ENCODE measurements around the gene FBXO22.
"Not testable (repeated sequence)": the region's sequence is repeated elsewhere in the genome, so short reads cannot be mapped to it uniquely, and the experiment has no call there.

Gene FBXO22

DNA sequence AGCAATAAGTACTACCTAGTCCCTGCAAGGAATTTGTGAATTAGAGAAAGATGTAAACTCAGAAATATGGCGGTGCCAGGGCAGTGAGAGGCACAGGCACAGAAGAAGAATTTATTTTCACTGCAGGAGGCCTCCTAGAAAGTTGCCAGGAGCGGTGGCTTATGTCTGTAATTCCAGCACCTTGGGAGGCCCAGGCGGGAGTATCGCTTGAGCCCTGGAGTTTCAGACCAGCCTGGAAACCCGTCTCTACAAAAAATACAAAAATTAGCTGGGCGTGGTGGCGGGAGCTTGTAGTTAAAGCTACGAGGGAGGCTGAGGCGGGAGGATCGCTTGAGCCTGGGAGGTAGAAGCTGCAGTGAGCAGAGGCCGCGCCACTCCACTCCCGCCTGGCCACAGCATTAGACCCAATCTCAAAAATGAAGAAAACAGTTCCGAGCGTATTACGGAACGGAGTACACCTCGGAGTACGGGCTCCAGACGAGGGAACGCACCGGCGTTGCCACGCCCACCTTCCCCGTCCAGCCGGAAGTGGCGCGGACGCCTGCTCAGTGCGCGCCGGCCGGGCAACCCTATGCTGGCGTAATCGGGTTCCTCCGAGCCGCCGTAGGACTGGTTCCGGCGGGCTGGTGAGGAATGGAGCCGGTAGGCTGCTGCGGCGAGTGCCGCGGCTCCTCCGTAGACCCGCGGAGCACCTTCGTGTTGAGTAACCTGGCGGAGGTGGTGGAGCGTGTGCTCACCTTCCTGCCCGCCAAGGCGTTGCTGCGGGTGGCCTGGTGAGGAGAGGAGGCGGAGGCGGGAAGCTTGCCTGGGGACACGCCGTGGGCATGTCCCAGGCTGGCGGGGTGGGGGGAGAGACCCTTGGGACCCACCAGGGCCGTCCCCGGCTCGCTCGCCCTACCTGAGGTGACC, at the start of gene FBXO22:
Gene FBXO22, plus strand, starts transcription at position 548 of the 909 bp plus-strand sequence. Its CDS starts 86 bp downstream, at position 634.
- in situ Hi-C loops (cut with HindIII; ENCODE audit: low pct_unique_long_range_greater_than_20kb, low sequenced_read_pairs) = no loop called here
- DNase-seq (ENCODE audit: low read depth in 1 of 2, low spot score in 1 of 2) = peak; percentile 48 to 94
- TF ChIP-seq JUND (IDR thresholded peaks at IDR 0.05; ENCODE audit: low read depth) = no peak

DNA sequence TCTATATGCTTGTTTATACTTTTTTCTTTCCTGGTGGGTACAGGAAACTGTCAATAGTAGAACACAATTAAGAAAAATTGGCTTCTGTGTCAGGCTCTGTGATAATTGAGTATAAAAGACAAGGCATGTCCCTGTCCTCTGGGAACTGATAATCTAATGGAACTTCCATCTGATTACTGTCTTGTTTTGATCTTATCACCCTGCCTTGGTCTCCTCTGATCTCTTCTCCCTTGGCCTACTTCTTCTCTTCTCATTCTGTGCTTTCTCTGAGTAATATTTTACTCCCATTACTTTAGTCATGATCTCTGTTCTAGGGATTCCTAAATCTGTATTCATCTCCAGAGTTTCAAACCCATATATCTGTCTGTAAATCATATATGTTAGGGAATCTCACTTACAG, 45.8 kb upstream of the FBXO22 start:
- no peak for TF ChIP-seq JUND (IDR thresholded peaks at IDR 0.05; ENCODE audit: low read depth)
- no peak for DNase-seq (ENCODE audit: low read depth in 1 of 2, low spot score in 1 of 2)
- in situ Hi-C loops (cut with HindIII; ENCODE audit: low pct_unique_long_range_greater_than_20kb, low sequenced_read_pairs) = no loop called here

DNA sequence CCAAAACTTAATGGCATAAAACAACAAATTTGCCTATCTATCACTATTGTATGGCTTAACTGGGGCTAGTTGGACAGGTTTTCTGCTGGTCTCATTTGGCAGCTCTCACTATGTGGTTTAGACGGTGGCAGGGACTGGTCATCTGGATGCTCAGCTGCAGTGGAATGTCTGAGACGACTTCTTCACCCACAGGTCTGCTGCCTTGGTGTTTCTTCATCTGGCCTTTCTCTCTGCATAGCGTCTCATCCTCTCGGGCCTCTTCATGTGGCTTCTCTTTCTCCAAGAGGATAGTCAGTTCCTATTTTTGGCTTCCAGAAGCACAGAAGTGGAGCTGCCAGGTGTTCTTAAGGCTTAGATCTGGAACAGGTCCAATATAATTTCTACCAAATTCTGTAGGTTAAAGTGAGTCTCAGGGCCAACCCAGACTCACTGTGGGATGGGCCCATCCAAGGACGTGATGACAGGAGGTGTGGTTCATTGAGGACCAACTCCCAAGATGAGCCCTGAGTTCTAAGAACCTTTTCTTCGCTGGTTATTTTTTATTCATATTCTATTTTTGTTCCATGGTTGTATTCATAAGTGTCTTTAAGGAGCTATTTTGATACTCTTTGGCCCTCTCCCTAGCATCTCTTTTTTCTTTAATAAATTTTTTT, 41.8 kb upstream of the FBXO22 start:
- DNase-seq (ENCODE audit: low read depth in 1 of 2, low spot score in 1 of 2) = peak in 1 of 2 experiments; percentile 56
- TF ChIP-seq JUND (IDR thresholded peaks at IDR 0.05; ENCODE audit: low read depth) = no peak
- in situ Hi-C loops (cut with HindIII; ENCODE audit: low pct_unique_long_range_greater_than_20kb, low sequenced_read_pairs) = no loop called here

DNA sequence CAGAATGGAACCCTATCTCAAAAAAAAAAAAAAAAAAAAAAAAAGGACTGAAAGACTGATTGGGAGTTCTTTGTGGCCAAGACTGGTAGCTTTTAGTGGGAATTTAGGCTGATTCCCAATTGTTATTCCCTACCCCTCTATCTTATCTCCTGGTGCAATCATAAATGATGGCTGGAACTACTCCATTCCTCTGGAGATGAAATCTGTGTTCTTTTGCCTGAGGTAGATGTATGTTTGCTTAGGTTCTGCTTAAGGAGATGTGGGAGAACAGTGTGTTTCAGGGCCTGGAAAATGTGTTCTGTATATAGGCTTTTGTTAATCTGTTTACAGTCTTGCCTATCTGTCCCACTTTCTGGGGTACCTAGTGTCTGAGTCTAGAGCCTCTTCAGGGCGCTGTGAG, 40.9 kb upstream of the FBXO22 start:
- peak; percentile 64 for TF ChIP-seq JUND (IDR thresholded peaks at IDR 0.05; ENCODE audit: low read depth)
- DNase-seq (ENCODE audit: low read depth in 1 of 2, low spot score in 1 of 2) = peak in 1 of 2 experiments; percentile 55
- in situ Hi-C loops (cut with HindIII; ENCODE audit: low pct_unique_long_range_greater_than_20kb, low sequenced_read_pairs) = no loop called here

DNA sequence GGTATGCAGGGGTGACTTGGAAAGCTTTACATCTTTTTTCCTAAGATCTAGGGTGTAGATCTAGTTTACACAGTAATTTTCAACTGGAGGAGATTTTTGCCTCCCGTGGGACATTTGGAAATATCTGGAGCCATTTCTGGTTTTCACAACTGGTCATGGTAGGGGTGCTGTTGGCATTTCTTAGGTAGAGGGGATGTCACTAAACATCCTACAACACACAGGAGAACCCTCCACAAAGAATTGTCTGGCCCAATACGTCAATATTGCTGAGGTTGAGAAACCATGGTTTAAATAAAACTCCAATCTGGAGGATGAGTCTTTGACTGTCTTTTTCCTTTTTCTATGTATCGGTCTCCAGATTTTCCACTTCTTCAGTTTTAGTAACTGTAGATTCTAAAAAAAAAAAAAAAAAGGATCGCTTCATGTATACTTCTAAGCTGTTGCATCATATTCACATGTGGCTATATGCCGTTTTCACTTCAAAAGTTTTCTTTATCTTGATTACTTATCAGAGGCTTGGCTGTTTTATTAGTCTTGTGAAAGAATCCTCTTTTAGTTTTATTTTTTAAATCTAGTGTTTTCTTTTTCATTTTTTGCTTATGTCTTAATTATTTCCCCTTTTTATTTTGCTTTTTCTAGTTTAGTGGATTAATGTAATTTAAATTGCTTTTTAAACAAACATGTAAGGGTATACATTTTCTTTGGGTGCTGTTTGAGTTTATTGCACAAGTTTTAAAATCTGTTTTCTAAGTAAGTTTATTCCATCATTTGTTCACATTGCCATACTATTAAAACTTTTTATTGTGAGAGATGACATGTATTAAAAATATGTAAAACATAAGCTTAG, 39.2 kb upstream of the FBXO22 start:
- no peak for TF ChIP-seq JUND (IDR thresholded peaks at IDR 0.05; ENCODE audit: low read depth)
- no peak for DNase-seq (ENCODE audit: low read depth in 1 of 2, low spot score in 1 of 2)
- in situ Hi-C loops (cut with HindIII; ENCODE audit: low pct_unique_long_range_greater_than_20kb, low sequenced_read_pairs) = no loop called here

DNA sequence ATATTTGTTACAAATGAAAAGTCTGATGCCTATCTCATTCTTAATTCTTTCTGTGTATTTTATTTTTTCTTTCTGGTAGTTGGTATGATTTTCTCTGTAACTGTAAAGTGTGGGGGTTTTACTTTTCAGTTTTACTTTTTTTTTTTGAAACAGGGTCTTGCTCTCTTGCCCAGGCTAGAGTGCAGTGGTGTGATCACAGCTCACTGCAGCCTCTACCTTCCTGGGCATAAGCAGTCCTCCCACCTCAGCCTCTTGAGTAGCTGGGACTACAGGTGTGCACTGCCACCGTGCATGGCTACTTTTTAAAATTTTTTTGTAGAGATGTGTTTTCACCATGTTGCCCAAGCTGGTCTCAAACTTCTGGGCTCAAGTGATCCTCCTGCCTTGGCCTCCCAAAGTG, 37.6 kb upstream of the FBXO22 start:
- DNase-seq (ENCODE audit: low read depth in 1 of 2, low spot score in 1 of 2); in situ Hi-C loops (cut with HindIII; ENCODE audit: low pct_unique_long_range_greater_than_20kb, low sequenced_read_pairs): not testable (repeated sequence)

DNA sequence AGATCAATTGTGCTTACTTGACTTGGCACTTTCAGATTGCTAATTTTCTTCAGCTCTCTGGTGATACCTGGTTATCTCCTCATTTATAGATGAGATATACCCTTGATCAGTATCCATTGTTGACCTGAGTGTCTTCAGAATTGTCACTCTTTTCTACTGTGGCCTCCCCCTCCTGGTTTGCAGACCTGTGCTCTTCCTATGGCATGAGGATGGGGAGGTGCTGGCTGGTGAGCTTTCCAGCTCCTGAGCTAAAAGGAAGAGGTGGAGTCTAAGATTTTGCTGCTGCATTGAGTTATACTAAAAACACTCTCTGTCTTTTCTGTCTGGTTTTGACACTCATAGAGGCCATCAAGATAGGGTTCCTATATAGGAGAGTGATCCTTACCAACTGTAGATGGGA, 36.8 kb upstream of the FBXO22 start:
- in situ Hi-C loops (cut with HindIII; ENCODE audit: low pct_unique_long_range_greater_than_20kb, low sequenced_read_pairs) = no loop called here
- no peak for TF ChIP-seq JUND (IDR thresholded peaks at IDR 0.05; ENCODE audit: low read depth)
- no peak for DNase-seq (ENCODE audit: low read depth in 1 of 2, low spot score in 1 of 2)

DNA sequence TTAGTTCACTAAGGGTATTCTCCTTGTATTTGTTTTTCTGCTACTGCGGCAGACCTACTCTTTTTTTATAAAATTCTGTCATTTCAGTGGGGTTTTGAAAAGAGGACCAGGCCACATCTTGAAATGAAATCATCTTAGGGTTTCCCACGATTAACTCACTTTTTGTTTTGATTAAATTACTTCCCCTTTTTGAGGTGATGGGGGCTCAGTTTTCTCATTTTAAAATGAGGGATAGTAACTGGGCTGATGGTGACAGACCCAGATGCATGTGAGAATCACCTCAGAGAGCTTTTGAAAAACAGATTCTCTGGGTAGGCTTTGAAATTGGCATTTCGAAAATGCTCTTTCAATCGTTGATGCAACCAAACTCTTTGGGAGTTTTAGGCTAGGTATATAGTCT, 36.2 kb upstream of the FBXO22 start:
- no peak for DNase-seq (ENCODE audit: low read depth in 1 of 2, low spot score in 1 of 2)
- TF ChIP-seq JUND (IDR thresholded peaks at IDR 0.05; ENCODE audit: low read depth) = no peak
- in situ Hi-C loops (cut with HindIII; ENCODE audit: low pct_unique_long_range_greater_than_20kb, low sequenced_read_pairs) = no loop called here

DNA sequence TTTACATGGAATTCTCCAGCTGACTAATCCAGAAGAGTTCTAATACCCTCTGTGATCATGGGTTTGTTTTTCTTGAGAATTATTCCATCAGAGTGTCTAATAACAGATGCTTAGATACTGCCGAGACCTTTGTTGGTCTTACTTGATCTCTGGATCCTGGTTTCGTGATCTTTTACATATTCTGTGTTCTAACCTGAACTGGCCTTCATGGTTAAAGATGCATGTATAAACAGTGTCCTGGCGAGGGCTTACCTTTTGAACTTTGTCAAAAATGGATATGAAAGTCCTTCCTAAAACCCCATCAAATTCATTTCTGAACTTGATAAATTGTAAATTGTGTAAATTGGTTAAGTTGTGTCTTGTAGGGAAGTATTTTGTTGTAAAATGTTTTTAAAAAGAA, 35.7 kb upstream of the FBXO22 start:
- no peak for TF ChIP-seq JUND (IDR thresholded peaks at IDR 0.05; ENCODE audit: low read depth)
- DNase-seq (ENCODE audit: low read depth in 1 of 2, low spot score in 1 of 2) = no peak
- in situ Hi-C loops (cut with HindIII; ENCODE audit: low pct_unique_long_range_greater_than_20kb, low sequenced_read_pairs) = no loop called here

DNA sequence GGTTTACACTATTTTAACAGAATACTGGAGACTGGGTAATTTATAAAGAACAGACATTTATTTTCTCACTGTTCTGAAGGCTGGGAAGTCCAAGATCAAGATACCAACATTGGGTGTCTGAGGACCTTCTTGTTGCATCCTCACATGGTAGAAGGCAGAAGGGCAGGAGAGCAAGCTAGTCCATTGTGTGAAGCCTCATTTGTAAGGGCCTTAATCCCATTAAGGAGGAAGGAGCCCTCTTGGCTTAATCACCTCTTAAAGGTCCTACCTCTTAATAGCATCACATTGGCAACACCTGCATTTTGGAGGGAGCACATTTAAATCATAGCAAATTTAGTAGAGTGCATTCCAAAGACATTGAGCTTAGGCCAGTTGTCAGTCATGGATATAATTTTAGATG, 34.2 kb upstream of the FBXO22 start:
- TF ChIP-seq JUND (IDR thresholded peaks at IDR 0.05; ENCODE audit: low read depth) = no peak
- in situ Hi-C loops (cut with HindIII; ENCODE audit: low pct_unique_long_range_greater_than_20kb, low sequenced_read_pairs) = no loop called here
- no peak for DNase-seq (ENCODE audit: low read depth in 1 of 2, low spot score in 1 of 2)

DNA sequence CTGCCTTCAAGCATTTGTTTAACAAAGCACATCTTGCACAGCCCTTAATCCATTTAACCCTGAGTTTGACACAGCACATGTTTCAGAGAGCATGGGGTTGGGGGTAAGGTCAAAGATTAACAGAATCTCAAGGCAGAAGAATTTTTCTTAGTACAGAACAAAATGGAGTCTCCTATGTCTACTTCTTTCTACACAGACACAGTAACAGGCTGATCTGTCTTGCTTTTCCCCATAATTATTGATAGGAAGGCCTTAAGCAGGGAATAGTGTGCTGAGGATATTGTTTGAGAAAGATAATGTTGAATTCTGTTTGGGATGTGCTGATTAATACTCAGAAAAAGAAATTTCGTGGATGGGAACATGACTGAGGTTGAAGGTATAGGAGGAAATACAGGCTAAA, 32.1 kb upstream of the FBXO22 start:
- DNase-seq (ENCODE audit: low read depth in 1 of 2, low spot score in 1 of 2); in situ Hi-C loops (cut with HindIII; ENCODE audit: low pct_unique_long_range_greater_than_20kb, low sequenced_read_pairs): not testable (repeated sequence)

DNA sequence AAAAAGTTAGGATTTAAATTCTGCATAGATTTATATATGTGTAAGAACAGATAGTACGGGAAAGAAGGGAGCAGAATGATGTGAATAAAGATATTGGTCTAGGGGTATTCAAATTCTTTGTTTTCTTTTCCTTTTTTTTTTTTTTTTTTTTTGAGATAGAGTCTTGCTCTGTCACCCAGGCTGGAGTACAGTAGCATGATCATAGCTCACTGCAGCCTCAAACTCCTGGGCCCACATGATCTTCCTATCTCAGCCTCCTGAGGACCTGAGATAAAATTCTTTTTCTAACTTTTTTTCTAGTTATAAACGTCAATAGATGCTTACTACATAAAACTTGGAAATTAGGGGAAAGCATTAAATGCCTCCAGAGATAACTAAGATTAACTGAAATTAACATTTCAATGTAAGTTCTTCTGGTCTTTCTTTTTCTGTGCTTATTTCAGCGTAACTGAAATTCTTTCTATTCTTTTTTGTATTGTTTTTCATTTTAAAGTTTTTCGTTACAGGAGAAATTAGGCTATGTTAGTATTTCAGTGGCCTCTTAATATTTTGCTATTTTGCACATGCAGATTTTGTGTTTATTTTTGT, 31.2 kb upstream of the FBXO22 start:
- in situ Hi-C loops (cut with HindIII; ENCODE audit: low pct_unique_long_range_greater_than_20kb, low sequenced_read_pairs) = no loop called here

More for the DNA sequence above, 31.2 kb upstream of the FBXO22 start:
- TF ChIP-seq JUND (IDR thresholded peaks at IDR 0.05; ENCODE audit: low read depth) = no peak
- DNase-seq (ENCODE audit: low read depth in 1 of 2, low spot score in 1 of 2) = no peak

Data from T47D (cell line).